Glutamatergic neuron (in vitro differentiated cells): ENCODE data around the gene RASGRF1. TPM values are rescaled to one million over a fixed set of nuclear protein-coding genes. Genes with fewer than 3 reads are reported as not detected.
A peak's percentile ranks its signal among the peaks of the same experiment; 100 is the strongest.

Source experiments
- DNase-seq: peaks from one replicate; pipeline ENCODE4 v3.0.0; 2022
- H3K27ac Mint-ChIP-seq: one replicate; pipeline ENCODE4 v1.8.0; 2020; ENCODE audit warnings: mild to moderate bottlenecking, mixed read lengths, inconsistent platforms; ENCODE audit not compliant: unreplicated experiment
- H3K27me3 Mint-ChIP-seq: one replicate; pipeline ENCODE4 v1.8.0; 2020; ENCODE audit warnings: mild to moderate bottlenecking, moderate library complexity, mixed read lengths, inconsistent platforms; ENCODE audit not compliant: unreplicated experiment
- H3K36me3 Mint-ChIP-seq: one replicate; pipeline ENCODE4 v1.8.0; 2020; ENCODE audit warnings: mild to moderate bottlenecking, mixed read lengths, inconsistent platforms; ENCODE audit not compliant: unreplicated experiment
- H3K4me1 Mint-ChIP-seq: one replicate; pipeline ENCODE4 v1.8.0; 2020; ENCODE audit warnings: mild to moderate bottlenecking, low read depth, mixed read lengths, inconsistent platforms; ENCODE audit not compliant: unreplicated experiment
- H3K4me3 Mint-ChIP-seq: one replicate; pipeline ENCODE4 v1.8.0; 2020; ENCODE audit warnings: mild to moderate bottlenecking, mixed read lengths, inconsistent platforms; ENCODE audit not compliant: unreplicated experiment
- H3K9me3 Mint-ChIP-seq: one replicate; pipeline ENCODE4 v1.8.0; 2020; ENCODE audit warnings: mild to moderate bottlenecking, moderate library complexity, mixed read lengths, inconsistent platforms; ENCODE audit not compliant: unreplicated experiment
- CTCF ChIP-seq: fragments of 200-600 bp; sonication (generic); IDR thresholded peaks from one replicate; pipeline ENCODE4 v1.5.0; 2021; ENCODE audit not compliant: partially characterized antibody, unreplicated experiment
- total RNA-seq: library from RNA; stranded (reverse); fragmentation: NEBNext Ultra II Directional; extraction: Animal tissue kit (Norgen Biotek cat#: 25700); gene quantifications from one replicate; pipeline ENCODE4 v1.2.1, GENCODE V29; 2021; ENCODE audit not compliant: unreplicated experiment

RASGRF1 gene
- total RNA-seq, 1 donor from 2014 or later, result 0.32 TPM

GRCh38 chr15:79091204-79091867 is 756 bp upstream of the RASGRF1 start:
- DNase-seq, result peak; percentile 64
- Mint-ChIP-seq H3K36me3 (peaks cover 6% of the 10 kb centered on the region), H3K27me3 (peaks cover 30% of the 10 kb centered on the region), H3K9me3 (peaks cover 2% of the 10 kb centered on the region), H3K27ac (no peak overlapping the region), H3K4me3 (peak overlapping the region; percentile 92), H3K4me1 (peaks cover 6% of the 10 kb centered on the region)
- no peak for TF ChIP-seq CTCF

- peak; percentile 35 for DNase-seq
- H3K4me3 Mint-ChIP-seq, result peak overlapping the region; percentile 92
- H3K27me3 Mint-ChIP-seq, result peaks cover 31% of the 10 kb centered on the region
- H3K27ac Mint-ChIP-seq, result peak overlapping the region; percentile 48
- peaks cover 6% of the 10 kb centered on the region for H3K36me3 Mint-ChIP-seq
- TF ChIP-seq CTCF, result no peak
- H3K9me3 Mint-ChIP-seq, result peaks cover 2% of the 10 kb centered on the region
- peaks cover 6% of the 10 kb centered on the region for H3K4me1 Mint-ChIP-seq
Observed at GRCh38 chr15:79089890-79090486, 592 bp downstream of the RASGRF1 start.

- Mint-ChIP-seq H3K27me3 (peaks cover 33% of the 10 kb centered on the region), H3K9me3 (peaks cover 2% of the 10 kb centered on the region), H3K36me3 (peaks cover 6% of the 10 kb centered on the region), H3K4me3 (peak overlapping the region; percentile 65), H3K4me1 (peaks cover 6% of the 10 kb centered on the region), H3K27ac (no peak overlapping the region)
- no peak for TF ChIP-seq CTCF
- peak; percentile 71 for DNase-seq
Observed at GRCh38 chr15:79089331-79089889, 1.2 kb downstream of the RASGRF1 start.

- Mint-ChIP-seq H3K4me1 (peaks cover 6% of the 10 kb centered on the region), H3K9me3 (peaks cover 2% of the 10 kb centered on the region), H3K36me3 (peaks cover 6% of the 10 kb centered on the region), H3K27me3 (peaks cover 29% of the 10 kb centered on the region), H3K4me3 (peak overlapping the region; percentile 42), H3K27ac (no peak overlapping the region)
- DNase-seq, result no peak
- TF ChIP-seq CTCF, result no peak
Observed at GRCh38 chr15:79088426-79089205, 2.0 kb downstream of the RASGRF1 start.
